Heart left ventricle (tissue), 16 donors: ENCODE results near the gene UQCR11. TPM values are rescaled to one million over a fixed set of nuclear protein-coding genes. Genes with fewer than 3 reads are reported as not detected.
A peak's percentile ranks its signal among the peaks of the same experiment; 100 is the strongest.

ENCODE experiments used
- ATAC-seq, 4 donors: fragments of 200-7000 bp; cut with Tn5 transposase; one replicate each; pipeline ENCODE4 v1.9.1; 2020 to 2022; ENCODE audit warnings: moderate library complexity in 4 of 4, mild to moderate bottlenecking in 3 of 4, moderate number of reproducible peaks in 1 of 4
- DNase-seq, 5 donors: peaks; one replicate each; pipeline ENCODE4 v3.0.0-alpha.2; 2020
- H3K27ac ChIP-seq, 12 donors: fragments of 200-600 bp; sonication (generic) in 4 of 12; one replicate each; pipeline versions ENCODE4 v1.5.0 to v1.8.0; 2016 to 2022; ENCODE audit warnings: mild to moderate bottlenecking in 2 of 12
- H3K27me3 ChIP-seq, 9 donors: fragments of 200-600 bp; sonication (generic) in 2 of 9; one replicate each; pipeline versions ENCODE4 v1.5.1 to v1.8.0; 2016 to 2022; ENCODE audit warnings: mild to moderate bottlenecking in 3 of 9
- H3K36me3 ChIP-seq, 9 donors: fragments of 200-600 bp; sonication (generic) in 2 of 9; one replicate each; pipeline versions ENCODE4 v1.5.0 to v1.8.0; 2018 to 2022; ENCODE audit warnings: mild to moderate bottlenecking in 2 of 9
- H3K4me1 ChIP-seq, 12 donors: fragments of 200-600 bp; sonication (generic) in 4 of 12; one replicate each; pipeline versions ENCODE4 v1.5.0 to v1.8.0; 2016 to 2022; ENCODE audit warnings: mild to moderate bottlenecking in 3 of 12
- H3K4me3 ChIP-seq, 12 donors: fragments of 200-600 bp; sonication (generic) in 4 of 12; one replicate each; pipeline versions ENCODE4 v1.5.0 to v1.8.0; 2017 to 2022; ENCODE audit warnings: mild to moderate bottlenecking in 9 of 12, moderate library complexity in 4 of 12
- H3K9me3 ChIP-seq, 12 donors: fragments of 200-600 bp; sonication (generic) in 4 of 12; one replicate each; pipeline versions ENCODE4 v1.5.0 to v1.8.0; 2016 to 2022; ENCODE audit warnings: mild to moderate bottlenecking in 1 of 12
- CTCF ChIP-seq, 12 donors: fragments of 200-600 bp; sonication (generic) in 4 of 12; IDR thresholded peaks; one replicate each; pipeline versions ENCODE4 v1.5.0 to v1.8.0; 2018 to 2022; ENCODE audit warnings: antibody characterized with exemption in 12 of 12, mild to moderate bottlenecking in 5 of 12
- POLR2A ChIP-seq, 2 donors: fragments of 450-650 bp; IDR thresholded peaks; one replicate each; pipeline ENCODE4 v1.6.1; 2017; ENCODE audit warnings: antibody characterized with exemption in 2 of 2, mild to moderate bottlenecking in 2 of 2, moderate library complexity in 2 of 2
- WGBS, 4 donors: extraction: QIAGEN DNeasy Blood & Tissue Kit in 2 of 4; methylation state at CpG; one replicate each; pipeline versions ENCODE4 v1.1.5 to v1.1.7; 2013 to 2018; 5-methylcytosine and 5-hydroxymethylcytosine counted together
- intact Hi-C, 10 donors: fragments of 100-400 bp; cut with DNase I; formaldehyde crosslinking; loops; one replicate each; pipeline versions ENCODE4 v1.11.1 to v1.14.2; 2022
- polyA plus RNA-seq, 2 donors: library from polyadenylated mRNA; stranded (reverse); fragments of 200-250 nt; gene quantifications; one replicate each; pipeline ENCODE4 v1.2.3, GENCODE V29; 2013
- total RNA-seq, 9 donors: library from RNA; depleted of rRNA in 2 of 9; stranded (reverse); fragments of >200 nt in 2 of 9; fragmentation: NEBNext Ultra II Directional in 3 of 9; extraction: Animal tissue kit (Norgen Biotek cat#: 25700) in 3 of 9; gene quantifications; one replicate each; pipeline versions ENCODE4 v1.1.0 to v1.2.4, GENCODE V29; 2016 to 2023
- donor health status: ischemic (EF 13 %, LVEDD 7.1; RV severe dilation, severe dysfunction).
- donor health status: healthy with polysubstance abuse.
- donor health status: DM: no; HTN: yes; CAD: no.
- donor health status: DM: no; HTN: no; CAD: no.
- donor health status: ischemic (EF 25% LVEDD 6.9; RV normal size, moderate dysfunction).
- donor health status: ischemic (EF 25% LVEDD 5.7; RV mildly dilated, moderate dysfunction).
- donor health status: healthy.
- donor health status: DM: yes; HTN: yes; CAD: no.
- donor health status: ischemic (EF 35%, LVEDD 5.7; RV mildly dilated, moderate dysfunction).
- donor health status: nonischemic (EF 11% LVEDD 7.7; RV severe dilation, severe dysfunction).
- donor health status: DM: yes; HTN: yes; CAD: no.
- donor health status: PGD.
- donor health status: ischemic (EF 29% LVEDD 5.4; RV normal size, mild dysfunction).
- donor health status: nonischemic (EF 23%, LVEDD 6.1; RV moderate dilation, normal function).

The UQCR11 gene
- total and polyA plus RNA-seq, 11 donors = 170 to 982 (median 671) TPM

- no peaks in the 10 kb centered on the region for H3K27me3 ChIP-seq
- no peak overlapping the region for H3K27ac ChIP-seq
- no peaks in the 10 kb centered on the region for H3K4me1 ChIP-seq
- TF ChIP-seq CTCF (IDR thresholded peaks at IDR 0.05) = no peak
- no peak for TF ChIP-seq POLR2A (IDR thresholded peaks at IDR 0.05)
- H3K9me3 ChIP-seq = no peaks in the 10 kb centered on the region
- ATAC-seq (peak in 1 of 4 donors; percentile 15), DNase-seq (no peak)
- H3K4me3 ChIP-seq = no peak overlapping the region
- 88 to 94% (median 90%) methylated on average over 14 to 26 of the region's 26 CpGs for WGBS, 4 donors
- intact Hi-C loops = no loop called here
- peaks cover 0 to 30% (median 16%) of the 10 kb centered on the region in 9 donors for H3K36me3 ChIP-seq
Observed at GRCh38 chr19:1632462-1633268, 27.4 kb upstream of the UQCR11 start.

GRCh38 chr19:1631557-1632100, 26.4 kb upstream of the UQCR11 start:
- Histone ChIP-seq H3K27me3 (no peaks in the 10 kb centered on the region), H3K4me3 (no peak overlapping the region), H3K9me3 (no peaks in the 10 kb centered on the region), H3K4me1 (no peaks in the 10 kb centered on the region), H3K36me3 (peaks cover 0 to 33% (median 16%) of the 10 kb centered on the region in 9 donors), H3K27ac (no peak overlapping the region)
- intact Hi-C loops = no loop called here
- no peak for DNase-seq
- TF ChIP-seq CTCF (IDR thresholded peaks at IDR 0.05) = no peak
- TF ChIP-seq POLR2A (IDR thresholded peaks at IDR 0.05) = no peak
- WGBS, 4 donors = 91 to 93% (median 92%) methylated on average over 25 to 31 of the region's 31 CpGs
- no peak for ATAC-seq

DNA sequence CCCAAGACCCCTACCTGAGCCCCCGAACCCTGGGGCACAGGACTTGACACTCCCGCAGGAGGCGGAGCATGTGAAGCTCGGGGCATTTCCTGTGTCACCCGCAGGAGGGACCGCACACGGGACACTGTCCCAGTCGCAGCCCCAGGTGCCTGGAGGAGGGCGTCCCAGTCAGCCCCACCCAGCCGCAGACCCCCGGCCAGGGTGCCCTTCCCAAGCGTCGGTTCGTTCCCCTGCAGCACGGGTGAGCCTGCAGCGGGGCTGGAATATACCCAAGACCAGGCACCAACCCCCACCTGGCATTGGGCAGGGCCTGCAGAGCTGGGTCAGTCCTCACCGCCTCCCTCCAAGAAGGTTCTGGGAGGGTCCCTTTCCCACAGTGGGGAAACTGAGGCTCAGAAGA, 25.5 kb upstream of the UQCR11 start:
- DNase-seq = no peak
- TF ChIP-seq POLR2A (IDR thresholded peaks at IDR 0.05) (no peak), CTCF (IDR thresholded peaks at IDR 0.05) (no peak)
- Histone ChIP-seq H3K27ac (no peak overlapping the region), H3K4me3 (no peak overlapping the region), H3K27me3 (no peaks in the 10 kb centered on the region), H3K4me1 (no peaks in the 10 kb centered on the region), H3K9me3 (no peaks in the 10 kb centered on the region), H3K36me3 (peaks cover 0 to 33% (median 16%) of the 10 kb centered on the region in 9 donors)
- ATAC-seq = no peak
- 90 to 94% (median 91%) methylated on average over 1 to 17 of the region's 17 CpGs for WGBS, 4 donors
- intact Hi-C loops = no loop called here

GRCh38 chr19:1630012-1630411, 24.8 kb upstream of the UQCR11 start:
- no peak for TF ChIP-seq POLR2A (IDR thresholded peaks at IDR 0.05)
- no peak for TF ChIP-seq CTCF (IDR thresholded peaks at IDR 0.05)
- Histone ChIP-seq H3K27ac (no peak overlapping the region), H3K4me3 (no peak overlapping the region), H3K36me3 (peaks cover 0 to 38% (median 16%) of the 10 kb centered on the region in 9 donors), H3K27me3 (no peaks in the 10 kb centered on the region), H3K4me1 (no peaks in the 10 kb centered on the region), H3K9me3 (no peaks in the 10 kb centered on the region)
- no peak for DNase-seq
- intact Hi-C loops = no loop called here
- 86 to 94% (median 93%) methylated on average over 16 to 20 of the region's 20 CpGs for WGBS, 4 donors
- no peak for ATAC-seq
